ENCODE data around the gene CD248. TPM values are rescaled to one million over a fixed set of nuclear protein-coding genes. Genes with fewer than 3 reads are reported as not detected.
"Not testable (repeated sequence)": the region's sequence is repeated elsewhere in the genome, so short reads cannot be mapped to it uniquely, and the experiment has no call there.

Gene CD248
- total RNA-seq, 1 donor from 2014 or later, result 0.22 TPM

DNA sequence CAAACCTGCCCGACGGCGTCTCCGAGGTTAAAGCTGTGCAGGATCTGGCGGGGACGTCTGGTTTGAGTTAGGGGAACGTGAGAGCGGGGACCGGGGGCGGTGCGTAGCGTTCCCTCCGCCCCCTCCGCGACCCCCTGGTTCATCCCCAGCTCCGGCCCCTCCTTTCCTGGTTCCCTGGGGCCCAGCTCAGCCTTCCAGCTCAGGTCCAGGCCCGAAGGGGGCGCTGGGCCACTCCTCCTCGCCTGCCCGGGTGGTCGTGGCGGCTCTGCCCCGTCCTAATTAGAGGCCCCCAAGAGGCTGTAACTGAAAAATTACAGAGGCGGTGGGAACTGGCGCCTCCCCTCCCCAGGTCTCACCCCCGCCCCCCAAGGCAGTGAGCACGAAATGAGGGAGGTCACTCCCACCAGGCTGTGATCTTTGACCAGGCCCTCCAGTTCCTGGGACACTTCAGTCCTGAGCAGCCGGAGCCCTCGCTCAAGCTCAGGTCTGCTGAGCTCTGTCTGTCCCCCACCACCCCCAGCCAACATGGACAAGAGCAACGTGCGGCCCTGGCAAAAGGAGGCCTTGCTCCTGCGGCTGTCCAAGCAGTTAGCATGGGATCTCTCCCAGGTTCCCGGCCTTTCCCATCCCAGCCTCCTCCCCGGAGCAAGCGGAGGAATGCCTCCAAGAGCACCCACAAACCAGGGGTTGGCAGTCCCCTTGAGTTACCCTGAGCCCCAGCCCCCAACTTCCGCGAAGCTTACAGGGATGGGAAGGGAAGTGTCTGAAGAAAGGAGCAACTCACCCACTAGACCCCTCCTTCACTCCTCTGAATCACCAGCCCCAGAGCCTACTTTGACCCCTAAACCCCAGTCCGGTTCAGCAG lies 3.3 kb downstream of the CD248 start:
- no peaks in the 10 kb centered on the region for H3K27me3 Mint-ChIP-seq
- peak overlapping the region; percentile 97 for H3K27ac Mint-ChIP-seq
- DNase-seq, result no peak
- H3K4me3 Mint-ChIP-seq, result peak overlapping the region; percentile 93
- peaks cover 45% of the 10 kb centered on the region for H3K4me1 Mint-ChIP-seq
- peaks cover 2% of the 10 kb centered on the region for H3K36me3 Mint-ChIP-seq (ENCODE audit: low read depth)
- CTCF ChIA-PET, result interaction anchor here (0.6 to 5.1 kb wide), 8 partner anchors 18 to 485 kb away, joined by 3 to 67 read pairs (median 15); partner anchors contain the start of genes BRMS1, MRPL11 and YIF1A
- TF ChIP-seq, protein P1, sequence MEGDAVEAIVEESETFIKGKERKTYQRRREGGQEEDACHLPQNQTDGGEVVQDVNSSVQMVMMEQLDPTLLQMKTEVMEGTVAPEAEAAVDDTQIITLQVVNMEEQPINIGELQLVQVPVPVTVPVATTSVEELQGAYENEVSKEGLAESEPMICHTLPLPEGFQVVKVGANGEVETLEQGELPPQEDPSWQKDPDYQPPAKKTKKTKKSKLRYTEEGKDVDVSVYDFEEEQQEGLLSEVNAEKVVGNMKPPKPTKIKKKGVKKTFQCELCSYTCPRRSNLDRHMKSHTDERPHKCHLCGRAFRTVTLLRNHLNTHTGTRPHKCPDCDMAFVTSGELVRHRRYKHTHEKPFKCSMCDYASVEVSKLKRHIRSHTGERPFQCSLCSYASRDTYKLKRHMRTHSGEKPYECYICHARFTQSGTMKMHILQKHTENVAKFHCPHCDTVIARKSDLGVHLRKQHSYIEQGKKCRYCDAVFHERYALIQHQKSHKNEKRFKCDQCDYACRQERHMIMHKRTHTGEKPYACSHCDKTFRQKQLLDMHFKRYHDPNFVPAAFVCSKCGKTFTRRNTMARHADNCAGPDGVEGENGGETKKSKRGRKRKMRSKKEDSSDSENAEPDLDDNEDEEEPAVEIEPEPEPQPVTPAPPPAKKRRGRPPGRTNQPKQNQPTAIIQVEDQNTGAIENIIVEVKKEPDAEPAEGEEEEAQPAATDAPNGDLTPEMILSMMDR (IDR thresholded peaks at IDR 0.05), result no peak
- intact Hi-C loops (cut with micrococcal nuclease), result loop anchor here (2.0 kb wide), 1 partner anchor 363 kb away; the partner anchor contains the start of gene RBM4B
- POLR2A ChIA-PET, result interaction anchor here (0.5 to 3.3 kb wide), 24 partner anchors 11 to 1727 kb away, joined by 3 to 26 read pairs (median 6); partner anchors contain the start of genes BRMS1, CCDC85B, DPP3 and MRPL11
- H3K9me3 Mint-ChIP-seq, result no peaks in the 10 kb centered on the region
- no peak for ATAC-seq (ENCODE audit: low read depth)

DNA sequence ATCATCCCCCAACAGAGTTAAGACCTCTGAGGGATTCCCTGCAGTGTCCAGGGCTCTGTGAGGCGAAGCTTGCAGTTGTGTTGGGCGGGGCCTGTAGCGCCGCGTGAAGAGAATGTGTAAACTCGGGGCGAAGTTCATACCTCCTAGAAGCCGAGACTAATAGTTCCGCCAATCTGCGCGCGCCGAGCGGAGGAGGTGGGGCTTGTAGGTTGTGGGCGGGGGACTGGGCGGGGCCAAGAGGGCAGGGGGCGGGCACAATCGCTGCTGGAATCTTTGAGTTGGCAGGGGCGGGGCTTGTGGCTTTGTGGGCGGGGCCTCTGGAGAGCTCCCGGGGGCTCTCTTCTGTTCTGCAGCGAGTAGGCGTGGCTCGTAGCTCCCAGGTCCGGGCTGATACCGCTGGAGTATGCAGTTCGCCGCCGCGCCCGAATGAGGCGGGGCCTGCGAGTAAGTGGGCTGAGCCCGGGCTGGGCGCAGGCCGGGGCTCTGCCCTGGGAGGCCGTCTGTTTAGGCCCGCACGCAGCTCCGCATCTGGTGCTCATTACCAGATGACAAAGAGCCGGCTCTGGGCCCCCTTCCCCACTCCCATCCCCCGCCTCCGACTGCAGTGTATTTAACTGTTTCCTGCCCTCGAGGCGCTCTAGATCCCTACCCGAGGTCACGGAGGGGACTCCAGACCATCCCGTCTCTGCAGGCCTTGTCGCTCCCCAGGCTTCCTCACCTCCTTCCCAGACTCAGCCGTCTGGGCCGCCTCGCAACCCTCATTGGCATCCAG lies 4.1 kb downstream of the CD248 start:
- ATAC-seq (ENCODE audit: low read depth), result peak; percentile 68
- Mint-ChIP-seq H3K27me3 (no peaks in the 10 kb centered on the region), H3K9me3 (no peaks in the 10 kb centered on the region), H3K27ac (peak overlapping the region; percentile 97), H3K4me3 (peak overlapping the region; percentile 93), H3K36me3 (ENCODE audit: low read depth) (peaks cover 2% of the 10 kb centered on the region), H3K4me1 (peaks cover 37% of the 10 kb centered on the region)
- POLR2A ChIA-PET, result interaction anchor here (0.5 to 3.3 kb wide), 34 partner anchors 12 to 1728 kb away, joined by 3 to 26 read pairs (median 4); partner anchors contain the start of genes BRMS1, CCDC85B, DPP3 and MRPL11
- CTCF ChIA-PET, result interaction anchor here (0.6 to 5.1 kb wide), 14 partner anchors 10 to 365 kb away, joined by 3 to 67 read pairs (median 10); partner anchors contain the start of genes BRMS1, DPP3, MRPL11 and RBM4B
- DNase-seq, result peak; percentile 96
- TF ChIP-seq, protein P1 (IDR thresholded peaks at IDR 0.05), result no peak
- intact Hi-C loops (cut with micrococcal nuclease), result loop anchor here (1.0 to 2.0 kb wide), 12 partner anchors 16 to 531 kb away; partner anchors contain the start of genes BRMS1, CCDC87, CCS and DPP3

DNA sequence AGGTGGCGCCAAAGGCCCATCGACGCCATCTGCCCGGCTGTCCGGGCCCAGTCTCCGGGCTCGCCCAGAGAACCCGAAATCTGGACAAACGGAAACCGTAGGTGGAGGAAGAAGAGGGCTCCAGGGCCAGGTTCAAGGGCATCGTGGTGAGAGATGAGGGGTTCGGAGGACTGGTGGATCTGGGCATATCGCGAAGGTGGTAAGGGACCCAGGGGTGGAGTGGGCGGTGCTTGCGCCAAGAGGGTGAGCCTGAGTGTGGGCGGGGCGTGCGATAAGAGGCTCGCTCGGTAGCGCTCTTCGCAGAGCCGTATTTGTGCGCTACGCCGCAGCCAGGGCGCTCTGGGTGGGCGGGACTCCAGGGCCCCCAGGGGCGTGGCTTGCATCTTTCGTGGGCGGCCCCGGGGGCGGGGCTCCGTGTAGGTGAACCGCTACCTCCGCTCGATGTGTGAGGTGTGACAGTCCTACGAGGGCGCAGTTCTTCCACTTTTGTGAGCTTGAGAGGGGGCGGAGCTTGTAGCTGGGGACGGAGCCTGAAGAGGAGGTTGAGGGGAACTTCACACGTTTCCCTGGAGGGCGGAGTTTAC lies 4.8 kb downstream of the CD248 start:
- intact Hi-C loops (cut with micrococcal nuclease), result loop anchor here (1.0 to 2.0 kb wide), 12 partner anchors 16 to 531 kb away; partner anchors contain the start of genes BRMS1, CCDC87, CCS and DPP3
- TF ChIP-seq, protein P1 (IDR thresholded peaks at IDR 0.05), result peak; percentile 95
- DNase-seq, result peak; percentile 98
- Mint-ChIP-seq H3K36me3 (ENCODE audit: low read depth) (peaks cover 2% of the 10 kb centered on the region), H3K9me3 (no peaks in the 10 kb centered on the region), H3K4me3 (peak overlapping the region; percentile 93), H3K27me3 (no peaks in the 10 kb centered on the region), H3K4me1 (peaks cover 30% of the 10 kb centered on the region), H3K27ac (peak overlapping the region; percentile 97)
- ChIA-PET POLR2A (interaction anchor here (0.6 to 3.3 kb wide), 32 partner anchors 13 to 1729 kb away, joined by 3 to 26 read pairs (median 4); partner anchors contain the start of genes BRMS1, CCDC85B, DPP3 and MRPL11), CTCF (interaction anchor here (0.6 to 5.1 kb wide), 21 partner anchors 9 to 438 kb away, joined by 3 to 67 read pairs (median 6); partner anchors contain the start of genes BRMS1, DPP3, MRPL11 and RBM4B)
- peak; percentile 79 for ATAC-seq (ENCODE audit: low read depth)

DNA sequence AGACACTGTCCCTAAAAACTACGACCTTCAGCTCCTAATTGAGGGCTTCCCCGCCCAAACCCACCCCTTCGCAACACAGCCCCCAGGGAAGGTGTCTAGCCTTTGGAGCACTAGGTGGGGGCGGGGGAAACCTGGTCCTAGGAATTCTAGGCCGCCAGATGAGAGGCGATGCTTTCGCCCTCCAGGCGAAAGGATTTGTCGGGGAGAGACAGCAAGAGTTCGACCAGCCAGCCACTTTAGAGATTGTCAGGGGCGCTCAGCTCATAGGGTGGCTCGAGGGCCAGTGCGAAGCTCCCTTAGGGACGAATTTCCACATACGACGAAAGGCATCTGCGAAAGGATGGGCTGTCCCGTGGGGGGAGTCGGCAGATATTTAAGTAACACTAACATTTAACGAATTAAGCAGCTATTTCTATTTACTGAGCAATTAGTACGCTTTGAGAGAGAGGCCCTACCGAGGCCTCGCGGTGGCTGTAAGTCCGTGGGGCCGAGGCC lies 5.3 kb downstream of the CD248 start:
- H3K36me3 Mint-ChIP-seq (ENCODE audit: low read depth), result peaks cover 2% of the 10 kb centered on the region
- H3K4me1 Mint-ChIP-seq, result peaks cover 29% of the 10 kb centered on the region
- H3K27me3 Mint-ChIP-seq, result no peaks in the 10 kb centered on the region
- DNase-seq (no peak), ATAC-seq (ENCODE audit: low read depth) (peak; percentile 23)
- no peaks in the 10 kb centered on the region for H3K9me3 Mint-ChIP-seq
- peak overlapping the region; percentile 93 for H3K4me3 Mint-ChIP-seq
- ChIA-PET CTCF (interaction anchor here (0.6 to 5.1 kb wide), 21 partner anchors 9 to 438 kb away, joined by 3 to 67 read pairs (median 6); partner anchors contain the start of genes BRMS1, DPP3, MRPL11 and RBM4B), POLR2A (interaction anchor here (0.6 to 3.3 kb wide), 18 partner anchors 13 to 697 kb away, joined by 3 to 26 read pairs (median 6); partner anchors contain the start of genes BRMS1, DPP3, RAB1B and RBM4B)
- peak overlapping the region; percentile 97 for H3K27ac Mint-ChIP-seq
- intact Hi-C loops (cut with micrococcal nuclease), result no loop called here
- TF ChIP-seq, protein P1 (IDR thresholded peaks at IDR 0.05), result no peak

DNA sequence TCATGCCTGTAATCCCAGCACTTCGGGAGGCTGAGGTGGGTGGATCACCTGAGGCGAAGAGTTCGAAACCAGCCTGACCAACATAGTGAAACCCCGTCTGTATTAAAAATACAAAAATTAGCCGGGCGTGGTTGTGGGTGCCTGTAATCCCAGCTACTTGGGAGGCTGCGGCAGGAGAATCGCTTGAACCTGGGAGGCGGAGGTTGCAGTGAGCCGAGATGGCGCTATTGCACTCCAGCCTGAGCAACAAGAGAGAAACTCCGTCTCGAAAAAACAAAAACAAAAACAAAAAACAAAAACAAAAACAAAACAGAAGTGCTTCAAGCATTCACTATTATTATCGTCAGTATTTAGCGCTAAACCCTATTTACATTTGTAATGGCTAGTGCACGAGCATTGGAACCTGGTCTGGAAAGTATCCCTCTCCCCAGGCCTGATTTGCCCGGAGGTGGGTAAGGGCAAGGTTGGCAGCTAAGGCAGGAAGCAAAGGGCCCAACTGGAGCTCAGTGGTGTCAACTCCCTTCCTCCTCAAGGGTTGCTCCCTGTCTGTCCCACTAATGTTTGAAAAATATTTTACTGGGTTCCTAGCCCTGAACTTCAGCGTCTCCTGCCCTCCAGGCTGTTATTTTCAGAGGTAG lies 5.9 kb downstream of the CD248 start:
- H3K27ac Mint-ChIP-seq; H3K4me3 Mint-ChIP-seq; H3K9me3 Mint-ChIP-seq; H3K36me3 Mint-ChIP-seq (ENCODE audit: low read depth); intact Hi-C loops (cut with micrococcal nuclease); DNase-seq; ATAC-seq (ENCODE audit: low read depth); H3K27me3 Mint-ChIP-seq: not testable (repeated sequence)
- CTCF ChIA-PET, result interaction anchor here (0.6 to 5.1 kb wide), 20 partner anchors 11 to 437 kb away, joined by 3 to 67 read pairs (median 6); partner anchors contain the start of genes BRMS1, DPP3, MRPL11 and RBM4B
- POLR2A ChIA-PET, result interaction anchor here (1.0 to 3.3 kb wide), 10 partner anchors 16 to 532 kb away, joined by 3 to 26 read pairs (median 6); partner anchors contain the start of genes RCE1, RIN1, SLC29A2 and YIF1A
- peaks cover 27% of the 10 kb centered on the region for H3K4me1 Mint-ChIP-seq

Measured in activated B cell treated with CpG ODN at 0.5 μM for 24 hours (primary cell).